ENCODE data around the gene LDLRAD4.

The LDLRAD4 gene

GRCh38 chr18:13442451-13442850 is 223.9 kb downstream of the LDLRAD4 start:
- Histone ChIP-seq H3K27ac (replicated peaks) (no peak overlapping the region), H3K4me3 (replicated peaks; ENCODE audit: insufficient read depth, low read length) (no peak overlapping the region), H3K27me3 (ENCODE audit: insufficient read depth, poor library complexity, severe bottlenecking) (no peaks in the 10 kb centered on the region)
- TF ChIP-seq POLR2AphosphoS5 (IDR thresholded peaks at IDR 0.05; ENCODE audit: low read depth) (no peak), SPI1 (IDR thresholded peaks at IDR 0.05; ENCODE audit: borderline replicate concordance, low read depth) (no peak), GABPA (IDR thresholded peaks at IDR 0.05; ENCODE audit: low read depth) (no peak), REST (IDR thresholded peaks at IDR 0.05; ENCODE audit: insufficient replicate concordance, low read depth) (no peak)
- TF ChIP-seq, protein P1, sequence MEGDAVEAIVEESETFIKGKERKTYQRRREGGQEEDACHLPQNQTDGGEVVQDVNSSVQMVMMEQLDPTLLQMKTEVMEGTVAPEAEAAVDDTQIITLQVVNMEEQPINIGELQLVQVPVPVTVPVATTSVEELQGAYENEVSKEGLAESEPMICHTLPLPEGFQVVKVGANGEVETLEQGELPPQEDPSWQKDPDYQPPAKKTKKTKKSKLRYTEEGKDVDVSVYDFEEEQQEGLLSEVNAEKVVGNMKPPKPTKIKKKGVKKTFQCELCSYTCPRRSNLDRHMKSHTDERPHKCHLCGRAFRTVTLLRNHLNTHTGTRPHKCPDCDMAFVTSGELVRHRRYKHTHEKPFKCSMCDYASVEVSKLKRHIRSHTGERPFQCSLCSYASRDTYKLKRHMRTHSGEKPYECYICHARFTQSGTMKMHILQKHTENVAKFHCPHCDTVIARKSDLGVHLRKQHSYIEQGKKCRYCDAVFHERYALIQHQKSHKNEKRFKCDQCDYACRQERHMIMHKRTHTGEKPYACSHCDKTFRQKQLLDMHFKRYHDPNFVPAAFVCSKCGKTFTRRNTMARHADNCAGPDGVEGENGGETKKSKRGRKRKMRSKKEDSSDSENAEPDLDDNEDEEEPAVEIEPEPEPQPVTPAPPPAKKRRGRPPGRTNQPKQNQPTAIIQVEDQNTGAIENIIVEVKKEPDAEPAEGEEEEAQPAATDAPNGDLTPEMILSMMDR (IDR thresholded peaks at IDR 0.05; ENCODE audit: insufficient read depth, low read length), result no peak
- no peak for DNase-seq (ENCODE audit: low read depth in 1 of 2, low spot score in 1 of 2)

- H3K27me3 ChIP-seq (ENCODE audit: insufficient read depth, poor library complexity, severe bottlenecking), result no peaks in the 10 kb centered on the region
- no peak overlapping the region for H3K27ac ChIP-seq (replicated peaks)
- H3K4me3 ChIP-seq (replicated peaks; ENCODE audit: insufficient read depth, low read length), result no peak overlapping the region
- TF ChIP-seq SPI1 (IDR thresholded peaks at IDR 0.05; ENCODE audit: borderline replicate concordance, low read depth) (no peak), REST (IDR thresholded peaks at IDR 0.05; ENCODE audit: insufficient replicate concordance, low read depth) (no peak), POLR2AphosphoS5 (IDR thresholded peaks at IDR 0.05; ENCODE audit: low read depth) (no peak), GABPA (IDR thresholded peaks at IDR 0.05; ENCODE audit: low read depth) (no peak)
- TF ChIP-seq, protein P1 (IDR thresholded peaks at IDR 0.05; ENCODE audit: insufficient read depth, low read length), result no peak
- no peak for DNase-seq (ENCODE audit: low read depth in 1 of 2, low spot score in 1 of 2)
These were observed 225.0 kb downstream of the LDLRAD4 start for GRCh38 chr18:13443552-13443951.

- no peaks in the 10 kb centered on the region for H3K27me3 ChIP-seq (ENCODE audit: insufficient read depth, poor library complexity, severe bottlenecking)
- DNase-seq (ENCODE audit: low read depth in 1 of 2, low spot score in 1 of 2), result no peak
- no peak overlapping the region for H3K27ac ChIP-seq (replicated peaks)
- H3K4me3 ChIP-seq (replicated peaks; ENCODE audit: insufficient read depth, low read length), result no peak overlapping the region
- TF ChIP-seq POLR2AphosphoS5 (IDR thresholded peaks at IDR 0.05; ENCODE audit: low read depth) (no peak), GABPA (IDR thresholded peaks at IDR 0.05; ENCODE audit: low read depth) (no peak), SPI1 (IDR thresholded peaks at IDR 0.05; ENCODE audit: borderline replicate concordance, low read depth) (no peak), REST (IDR thresholded peaks at IDR 0.05; ENCODE audit: insufficient replicate concordance, low read depth) (no peak)
- TF ChIP-seq, protein P1 (IDR thresholded peaks at IDR 0.05; ENCODE audit: insufficient read depth, low read length), result no peak
These were observed 226.1 kb downstream of the LDLRAD4 start for GRCh38 chr18:13444430-13445240.

Data from HL-60 (cell line).